Mucosa of stomach (tissue), 1 donor: Measurements from ENCODE around the gene CELF4.

Experiments
- H3K27me3 ChIP-seq: one replicate; pipeline ENCODE4 v1.7.0; 2013; ENCODE audit warnings: mild to moderate bottlenecking, low read length; ENCODE audit not compliant: control insufficient read depth, insufficient read depth
- H3K36me3 ChIP-seq: one replicate; pipeline ENCODE4 v1.7.0; 2013; ENCODE audit warnings: low read length; ENCODE audit not compliant: control insufficient read depth, insufficient read depth
- H3K4me1 ChIP-seq: one replicate; pipeline ENCODE4 v1.7.0; 2013; ENCODE audit warnings: mild to moderate bottlenecking, low read length; ENCODE audit not compliant: control insufficient read depth, insufficient read depth
- H3K4me3 ChIP-seq: one replicate; pipeline ENCODE4 v1.7.0; 2013; ENCODE audit warnings: low read length
- H3K9ac ChIP-seq: one replicate; pipeline ENCODE4 v1.7.0; 2013; ENCODE audit warnings: mild to moderate bottlenecking, low read length, moderate library complexity
- H3K9me3 ChIP-seq: one replicate; pipeline ENCODE4 v1.7.0; 2013; ENCODE audit warnings: mild to moderate bottlenecking, low read length, moderate library complexity; ENCODE audit not compliant: control insufficient read depth
- donor health status: Pancreatic carcinoma.

Gene CELF4

DNA sequence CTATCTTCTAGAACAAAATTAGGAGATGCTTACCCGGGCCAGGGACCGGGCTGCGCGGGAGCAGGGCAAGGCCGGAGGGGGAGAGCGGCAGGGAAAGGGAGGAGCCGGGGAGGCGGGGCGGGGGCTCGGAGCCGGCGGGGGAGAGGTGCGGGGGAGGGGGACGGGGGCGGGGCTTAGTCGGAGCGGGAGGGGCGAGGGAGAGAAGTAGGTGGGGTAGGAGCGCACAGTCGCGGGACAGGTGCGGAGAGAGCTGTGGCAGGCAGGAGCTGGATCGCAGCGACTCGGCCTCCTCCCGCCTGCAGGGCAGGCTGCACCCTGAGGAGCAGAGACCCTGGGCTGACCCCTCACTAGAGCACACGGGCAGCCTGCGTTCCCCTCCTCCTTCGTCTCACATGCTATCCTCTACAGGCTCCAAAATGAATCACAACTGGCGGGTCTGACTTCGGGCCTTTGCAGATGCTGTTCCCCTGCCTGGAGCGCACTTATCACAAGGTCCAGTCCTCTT is 290.3 kb downstream of the CELF4 start:
- Histone ChIP-seq H3K36me3 (no peaks in the 10 kb centered on the region), H3K4me1 (no peaks in the 10 kb centered on the region), H3K9me3 (no peaks in the 10 kb centered on the region), H3K27me3 (peaks cover 36% of the 10 kb centered on the region), H3K9ac (no peak overlapping the region), H3K4me3 (no peak overlapping the region)

DNA sequence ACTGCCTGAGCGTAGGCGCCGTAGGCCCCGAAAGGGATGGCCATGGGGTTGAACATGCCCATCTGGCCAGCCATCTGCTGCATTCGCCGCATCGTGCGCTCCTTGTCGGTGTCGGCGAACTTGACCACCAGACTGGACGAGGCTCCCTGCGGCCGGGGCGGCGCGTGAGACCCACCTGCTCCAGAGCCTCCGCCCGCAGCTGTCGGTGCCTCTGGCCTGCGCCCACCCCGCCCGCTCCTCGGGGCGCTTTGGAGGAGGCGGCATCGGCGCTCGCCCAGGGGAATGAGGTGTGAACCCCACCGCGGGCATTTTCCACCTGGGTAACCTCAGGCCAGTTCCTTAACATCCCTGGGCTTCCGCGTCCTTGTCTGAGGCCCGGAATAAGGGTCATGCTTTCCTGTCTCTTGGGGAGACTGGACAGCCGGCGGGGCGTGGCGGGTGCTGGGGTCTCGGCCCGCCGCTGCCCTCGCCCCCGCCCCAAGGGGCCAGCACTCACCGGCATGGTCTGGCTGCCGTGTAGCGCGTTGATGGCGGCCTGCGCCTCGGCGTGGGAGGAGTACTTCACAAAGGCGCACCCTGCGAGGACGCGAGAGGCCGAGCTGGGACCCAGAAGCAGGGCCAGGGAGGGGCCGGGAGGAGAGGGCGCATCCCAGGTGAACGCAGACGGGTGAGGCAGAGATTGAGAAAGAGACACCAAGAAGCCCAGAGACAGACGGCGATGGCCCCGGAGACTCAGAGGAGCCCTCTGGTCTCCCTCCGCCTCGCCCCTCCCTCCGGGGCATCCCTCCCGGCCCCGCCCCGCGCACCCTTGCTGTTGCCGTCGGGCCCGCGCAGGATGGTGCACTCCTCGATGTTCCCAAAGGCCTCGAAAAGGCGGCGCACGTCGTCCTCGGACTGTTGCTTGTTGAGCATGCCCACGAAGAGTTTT is 291.0 kb downstream of the CELF4 start:
- H3K9ac ChIP-seq: no peak overlapping the region
- no peaks in the 10 kb centered on the region for H3K36me3 ChIP-seq
- H3K9me3 ChIP-seq: no peaks in the 10 kb centered on the region
- H3K27me3 ChIP-seq: peaks cover 36% of the 10 kb centered on the region
- no peak overlapping the region for H3K4me3 ChIP-seq
- H3K4me1 ChIP-seq: no peaks in the 10 kb centered on the region

- Histone ChIP-seq H3K27me3 (peaks cover 36% of the 10 kb centered on the region), H3K36me3 (no peaks in the 10 kb centered on the region), H3K4me3 (no peak overlapping the region), H3K9me3 (no peaks in the 10 kb centered on the region), H3K4me1 (no peaks in the 10 kb centered on the region), H3K9ac (no peak overlapping the region)
Observed at GRCh38 chr18:37272841-37273240, 292.8 kb downstream of the CELF4 start.

DNA sequence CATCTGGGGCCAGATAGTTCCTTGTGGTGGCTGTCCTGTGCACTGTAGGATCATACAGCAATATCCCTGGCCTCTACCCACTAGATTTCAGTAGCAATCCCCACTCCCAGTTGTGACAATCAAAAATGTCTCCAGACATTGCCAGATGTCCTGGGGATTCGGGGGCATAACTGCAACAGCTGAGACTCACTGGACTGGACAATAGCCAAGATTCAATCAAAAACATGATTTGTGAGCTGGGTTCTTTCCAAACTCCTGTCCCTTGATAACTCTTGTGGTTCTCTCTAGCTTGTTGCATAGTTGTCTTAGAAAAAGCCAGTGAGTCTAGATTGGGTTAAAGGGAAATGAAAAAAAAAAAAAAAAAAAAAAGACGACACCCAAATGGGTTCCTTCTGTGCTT is 293.4 kb downstream of the CELF4 start:
- Histone ChIP-seq H3K27me3 (peaks cover 34% of the 10 kb centered on the region), H3K9me3 (no peaks in the 10 kb centered on the region), H3K36me3 (no peaks in the 10 kb centered on the region), H3K4me1 (no peaks in the 10 kb centered on the region), H3K9ac (no peak overlapping the region), H3K4me3 (no peak overlapping the region)

- Histone ChIP-seq H3K4me3 (no peak overlapping the region), H3K9me3 (no peaks in the 10 kb centered on the region), H3K27me3 (peaks cover 24% of the 10 kb centered on the region), H3K36me3 (no peaks in the 10 kb centered on the region), H3K4me1 (no peaks in the 10 kb centered on the region), H3K9ac (no peak overlapping the region)
Observed at GRCh38 chr18:37270666-37271052, 294.9 kb downstream of the CELF4 start.

DNA sequence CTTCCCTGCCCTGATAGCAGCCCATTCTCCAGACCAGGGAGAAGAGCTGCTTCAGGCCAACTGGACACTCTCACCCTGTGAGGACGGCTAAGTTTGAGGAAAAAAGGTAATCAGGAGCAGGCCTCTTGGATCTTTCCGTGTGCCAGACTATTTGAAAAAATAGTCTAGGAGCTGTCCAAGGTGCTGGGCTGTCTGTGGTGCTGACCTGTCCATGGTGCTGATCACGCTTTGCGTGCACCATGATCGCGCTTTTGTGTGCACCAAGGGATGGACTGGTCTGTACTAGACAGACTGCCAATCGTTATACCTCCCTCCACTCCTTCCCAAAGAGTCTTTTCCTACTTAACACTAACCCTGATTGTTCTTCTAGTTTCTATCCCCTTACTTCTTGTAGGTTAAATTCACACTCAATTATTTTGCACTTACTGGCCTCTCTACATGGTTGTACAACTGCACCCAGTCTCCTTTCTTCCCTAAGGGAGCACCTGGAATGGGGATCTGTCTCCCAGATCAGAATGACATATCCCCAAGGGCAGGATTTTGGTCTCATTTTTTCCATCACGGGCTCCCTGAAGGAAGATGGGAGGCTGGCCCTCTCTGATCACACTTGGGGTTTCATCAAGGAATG is 295.4 kb downstream of the CELF4 start:
- Histone ChIP-seq H3K4me1 (no peaks in the 10 kb centered on the region), H3K36me3 (no peaks in the 10 kb centered on the region), H3K27me3 (peaks cover 20% of the 10 kb centered on the region), H3K9ac (no peak overlapping the region), H3K9me3 (no peaks in the 10 kb centered on the region), H3K4me3 (no peak overlapping the region)

DNA sequence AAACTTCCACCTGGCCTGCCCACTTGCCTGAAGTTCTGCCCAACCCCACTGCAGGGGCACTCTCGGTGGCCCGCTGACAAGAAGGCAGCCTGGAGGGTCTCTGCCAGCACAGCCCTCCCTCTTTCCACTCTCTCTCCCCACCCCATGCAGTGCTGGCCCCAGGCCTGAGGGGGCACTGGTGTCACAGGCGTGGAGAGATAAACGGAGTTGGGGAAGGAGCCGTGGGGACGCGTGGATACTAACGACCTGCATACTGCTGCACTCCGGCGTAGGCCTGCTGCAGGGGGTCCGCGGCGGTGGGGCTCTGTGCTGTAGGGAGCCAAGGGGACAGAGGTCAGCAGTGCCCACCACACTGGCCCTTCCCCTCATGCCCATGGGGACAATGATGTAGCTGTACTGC is 299.3 kb downstream of the CELF4 start:
- H3K27me3 ChIP-seq: peaks cover 4% of the 10 kb centered on the region
- H3K4me1 ChIP-seq: no peaks in the 10 kb centered on the region
- H3K4me3 ChIP-seq: no peak overlapping the region
- H3K9ac ChIP-seq: no peak overlapping the region
- no peaks in the 10 kb centered on the region for H3K36me3 ChIP-seq
- no peaks in the 10 kb centered on the region for H3K9me3 ChIP-seq

GRCh38 chr18:37265382-37265781 is 300.2 kb downstream of the CELF4 start:
- no peak overlapping the region for H3K9ac ChIP-seq
- H3K4me1 ChIP-seq: no peaks in the 10 kb centered on the region
- H3K36me3 ChIP-seq: no peaks in the 10 kb centered on the region
- no peaks in the 10 kb centered on the region for H3K9me3 ChIP-seq
- no peak overlapping the region for H3K4me3 ChIP-seq
- H3K27me3 ChIP-seq: peaks cover 4% of the 10 kb centered on the region

GRCh38 chr18:37264956-37265355 is 300.6 kb downstream of the CELF4 start:
- no peaks in the 10 kb centered on the region for H3K9me3 ChIP-seq
- H3K9ac ChIP-seq: no peak overlapping the region
- no peak overlapping the region for H3K4me3 ChIP-seq
- H3K27me3 ChIP-seq: peaks cover 4% of the 10 kb centered on the region
- H3K36me3 ChIP-seq: no peaks in the 10 kb centered on the region
- H3K4me1 ChIP-seq: no peaks in the 10 kb centered on the region

DNA sequence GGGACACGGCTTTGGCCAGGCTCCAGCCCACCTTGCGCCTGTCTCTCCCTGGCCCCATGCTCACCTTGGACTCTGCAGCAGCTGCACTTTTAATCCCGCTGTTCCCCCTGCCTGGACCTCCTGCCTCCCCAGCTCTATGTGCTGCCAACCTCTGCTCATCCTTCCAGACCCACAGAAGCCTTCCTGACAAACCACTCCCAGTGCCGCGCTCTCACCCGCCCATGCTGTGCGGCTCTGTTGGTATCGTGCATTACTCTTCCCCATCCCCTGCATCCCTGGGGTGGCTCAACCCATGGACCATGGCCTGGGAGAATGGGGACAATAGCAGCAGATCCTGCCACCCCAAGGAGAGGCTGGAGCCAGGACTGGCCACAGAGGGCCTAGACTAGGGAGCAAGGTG is 303.6 kb downstream of the CELF4 start:
- Histone ChIP-seq H3K27me3 (peaks cover 9% of the 10 kb centered on the region), H3K4me3 (no peak overlapping the region), H3K36me3 (no peaks in the 10 kb centered on the region), H3K9me3 (no peaks in the 10 kb centered on the region), H3K4me1 (no peaks in the 10 kb centered on the region), H3K9ac (no peak overlapping the region)

GRCh38 chr18:37261246-37261840 is 304.3 kb downstream of the CELF4 start:
- H3K9ac ChIP-seq: no peak overlapping the region
- H3K4me3 ChIP-seq: no peak overlapping the region
- H3K4me1 ChIP-seq: no peaks in the 10 kb centered on the region
- no peaks in the 10 kb centered on the region for H3K9me3 ChIP-seq
- no peaks in the 10 kb centered on the region for H3K36me3 ChIP-seq
- H3K27me3 ChIP-seq: peaks cover 9% of the 10 kb centered on the region
